Loucy (cell line): ENCODE results near the gene MMP24OS.

Experiments used
- H2AFZ ChIP-seq: fragments of 200-600 bp; sonication (generic); 2 replicates; pipeline ENCODE4 v1.6.0; 2016; ENCODE audit warnings: antibody characterized with exemption, mild to moderate bottlenecking, low read length, moderate library complexity
- H3F3A ChIP-seq: fragments of 200-600 bp; 2 replicates; pipeline ENCODE4 v1.6.0; 2016; ENCODE audit warnings: antibody characterized with exemption, low read depth, mild to moderate bottlenecking
- H3K27me3 ChIP-seq: fragments of 200-600 bp; sonication (generic); 2 replicates; pipeline ENCODE4 v1.6.1; 2014; ENCODE audit warnings: low read length, mild to moderate bottlenecking; ENCODE audit not compliant: insufficient read depth, poor library complexity, severe bottlenecking
- H3K36me3 ChIP-seq: fragments of 200-600 bp; sonication (generic); 2 replicates; pipeline ENCODE4 v1.6.1; 2016; ENCODE audit warnings: low read length; ENCODE audit not compliant: insufficient read depth
- H3K4me1 ChIP-seq: fragments of 200-600 bp; sonication (generic); 2 replicates; pipeline ENCODE4 v1.5.1; 2014; ENCODE audit warnings: low read length, mild to moderate bottlenecking; ENCODE audit not compliant: insufficient read depth, poor library complexity, severe bottlenecking
- H3K4me2 ChIP-seq: fragments of 200-600 bp; sonication (generic); 2 replicates; pipeline ENCODE4 v1.6.0; 2014; ENCODE audit warnings: antibody characterized with exemption, low read length, low read depth, mild to moderate bottlenecking; ENCODE audit not compliant: poor library complexity, severe bottlenecking
- H3K4me3 ChIP-seq: fragments of 200-600 bp; sonication (generic); 2 replicates; pipeline ENCODE4 v1.5.1; 2014; ENCODE audit warnings: low read length, mild to moderate bottlenecking, mixed read lengths; ENCODE audit not compliant: poor library complexity, severe bottlenecking
- H3K79me2 ChIP-seq: fragments of 200-600 bp; sonication (generic); 2 replicates; pipeline ENCODE4 v1.6.1; 2014; ENCODE audit warnings: low read length; ENCODE audit not compliant: insufficient read depth
- H3K9ac ChIP-seq: fragments of 200-600 bp; sonication (generic); 2 replicates; pipeline ENCODE4 v1.6.0; 2014; ENCODE audit warnings: mild to moderate bottlenecking, low read depth, low read length, moderate library complexity; ENCODE audit not compliant: poor library complexity, severe bottlenecking
- H3K9me2 ChIP-seq: fragments of 200-600 bp; sonication (generic); replicated peaks from 2 replicates; pipeline ENCODE4 v1.6.1; 2016; ENCODE audit warnings: low read depth, low read length, mixed read lengths
- H3K9me3 ChIP-seq: fragments of 200-600 bp; sonication (generic); 2 replicates; pipeline ENCODE4 v1.6.1; 2014; ENCODE audit warnings: mild to moderate bottlenecking, antibody characterized with exemption, low read length, low read depth; ENCODE audit not compliant: insufficient read depth
- H4K20me1 ChIP-seq: fragments of 200-600 bp; sonication (generic); 2 replicates; pipeline ENCODE4 v1.6.0; 2014; ENCODE audit warnings: antibody characterized with exemption, low read length, mild to moderate bottlenecking; ENCODE audit not compliant: insufficient read depth, poor library complexity, severe bottlenecking
- CTCF ChIP-seq: fragments of 200-600 bp; sonication (generic); conservative IDR thresholded peaks from 2 replicates; pipeline ENCODE4 v1.5.1; 2014; ENCODE audit warnings: mild to moderate bottlenecking, antibody characterized with exemption, low read length
- EZH2phosphoT487 ChIP-seq: fragments of 200-600 bp; IDR thresholded peaks from 2 replicates; pipeline ENCODE4 v1.6.1; 2018; ENCODE audit warnings: antibody characterized with exemption, mild to moderate bottlenecking, moderate library complexity, borderline replicate concordance

The MMP24OS gene

DNA sequence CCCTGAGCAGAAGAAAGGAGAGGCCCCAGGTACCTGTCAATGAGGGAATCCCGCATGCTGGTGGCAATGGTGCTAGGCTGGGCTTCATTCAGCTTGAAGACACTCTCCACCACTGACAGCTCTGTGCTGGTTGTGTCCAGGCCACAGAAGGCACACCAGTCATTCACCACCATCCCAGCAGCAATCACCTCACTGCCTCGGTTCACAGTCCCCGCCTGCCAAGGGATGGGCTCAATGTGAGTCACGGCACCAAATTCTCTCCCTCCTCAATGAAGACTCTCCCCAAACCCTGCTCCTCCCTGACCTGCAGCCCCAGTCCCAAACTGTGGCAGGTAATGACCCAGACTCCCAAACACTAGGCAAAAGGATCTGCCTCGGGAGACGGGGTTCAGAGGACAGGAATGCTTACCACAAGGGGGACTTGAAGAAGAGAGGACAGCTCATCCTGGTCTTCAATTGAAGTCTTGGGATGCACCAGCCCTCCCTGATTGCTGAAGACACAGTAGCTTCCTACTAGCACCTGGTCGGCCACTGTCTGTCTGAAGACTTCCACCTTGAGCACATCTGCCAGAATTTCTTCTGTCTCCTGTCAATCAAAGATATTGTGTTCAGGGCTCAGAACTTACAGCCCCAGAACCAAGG is 1.7 kb upstream of the MMP24OS start:
- Histone ChIP-seq H3K9ac (no peak overlapping the region), H3K27me3 (no peaks in the 10 kb centered on the region), H2AFZ (no peak overlapping the region), H3K4me1 (peaks cover 12% of the 10 kb centered on the region), H3K79me2 (peaks cover 56% of the 10 kb centered on the region), H3K9me3 (no peaks in the 10 kb centered on the region), H3K9me2 (no peaks in the 10 kb centered on the region), H3K4me2 (no peak overlapping the region), H3K36me3 (peaks cover 39% of the 10 kb centered on the region; the same call in 1 of the 2 replicates), H3F3A (peaks cover 4% of the 10 kb centered on the region; the same call in 1 of the 2 replicates), H3K4me3 (no peak overlapping the region), H4K20me1 (peaks cover 31% of the 10 kb centered on the region)
- TF ChIP-seq EZH2phosphoT487 (no peak), CTCF (no peak)

DNA sequence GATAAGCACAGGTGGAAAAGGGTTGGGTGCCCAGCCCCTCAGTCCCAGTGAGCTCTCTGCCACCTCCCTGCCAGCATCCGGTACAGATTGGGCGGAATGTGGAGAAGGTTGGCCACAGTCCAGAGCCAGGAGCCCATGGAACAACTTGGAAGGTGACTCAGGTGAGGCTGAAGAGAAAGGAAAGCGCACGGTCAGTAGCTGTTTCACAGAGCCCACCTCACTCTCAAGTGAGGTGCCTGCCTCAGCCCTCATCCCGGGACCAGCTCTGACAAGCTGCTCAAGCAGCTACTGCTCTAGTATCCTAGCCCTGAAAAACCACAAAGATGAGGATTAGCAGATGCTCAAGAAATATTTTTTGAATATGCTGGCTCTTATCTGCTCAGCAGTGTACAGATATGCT is 1.1 kb upstream of the MMP24OS start:
- no peaks in the 10 kb centered on the region for H3K27me3 ChIP-seq
- H3K9me3 ChIP-seq = no peaks in the 10 kb centered on the region
- H4K20me1 ChIP-seq = peaks cover 26% of the 10 kb centered on the region
- peaks cover 12% of the 10 kb centered on the region for H3K4me1 ChIP-seq
- H3K4me2 ChIP-seq = no peak overlapping the region
- peaks cover 39% of the 10 kb centered on the region; the same call in 1 of the 2 replicates for H3K36me3 ChIP-seq
- H3K79me2 ChIP-seq = peaks cover 52% of the 10 kb centered on the region
- no peaks in the 10 kb centered on the region for H3K9me2 ChIP-seq
- H3K9ac ChIP-seq = no peak overlapping the region
- TF ChIP-seq CTCF (no peak), EZH2phosphoT487 (no peak)
- H3F3A ChIP-seq = peaks cover 4% of the 10 kb centered on the region; the same call in 1 of the 2 replicates
- H2AFZ ChIP-seq = no peak overlapping the region
- no peak overlapping the region for H3K4me3 ChIP-seq

DNA sequence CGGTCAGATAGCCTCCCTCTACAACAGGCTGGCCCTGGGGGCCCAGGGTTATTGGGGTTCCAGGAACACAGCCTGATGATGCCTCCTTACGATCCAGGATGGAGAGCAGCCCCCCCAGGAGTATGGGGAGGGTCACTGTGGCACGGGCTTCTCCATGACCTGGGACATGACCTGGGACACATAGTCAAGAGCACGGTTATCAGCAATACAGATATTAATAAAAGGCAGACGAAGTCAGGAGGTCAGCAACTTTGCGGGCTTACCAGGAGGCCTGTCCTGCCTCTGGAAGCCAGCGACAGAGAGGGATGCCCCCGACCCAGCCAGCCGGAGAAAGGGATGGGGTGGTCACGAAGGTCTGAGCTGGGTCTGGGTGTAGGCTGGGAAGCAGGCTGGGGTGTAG is 795 bp downstream of the MMP24OS start:
- Histone ChIP-seq H3K9me3 (no peaks in the 10 kb centered on the region), H3K4me1 (peaks cover 3% of the 10 kb centered on the region), H3K79me2 (peaks cover 33% of the 10 kb centered on the region), H3K4me2 (peak overlapping the region; percentile 76), H3K9me2 (no peaks in the 10 kb centered on the region), H4K20me1 (peaks cover 7% of the 10 kb centered on the region), H3K36me3 (peaks cover 36% of the 10 kb centered on the region; the same call in 1 of the 2 replicates), H3K27me3 (no peaks in the 10 kb centered on the region), H3K9ac (peak overlapping the region; percentile 83), H3K4me3 (peak overlapping the region; percentile 76), H3F3A (peaks cover 4% of the 10 kb centered on the region; the same call in 1 of the 2 replicates), H2AFZ (no peak overlapping the region)
- no peak for TF ChIP-seq EZH2phosphoT487
- TF ChIP-seq CTCF = no peak
